GM12878 (cell line): ENCODE data around the gene FASN. TPM values are rescaled to one million over a fixed set of nuclear protein-coding genes. Genes with fewer than 3 reads are reported as not detected.
A peak's percentile ranks its signal among the peaks of the same experiment; 100 is the strongest.

Experiments
- ATAC-seq: fragments of 200-7000 bp; cut with Tn5 transposase; 3 replicates; pipeline ENCODE4 v1.9.1; 2020; ENCODE audit warnings: mild to moderate bottlenecking, moderate library complexity
- BruUV-seq: library from RNA; stranded (reverse); fragments of 400-500 nt; replicated peaks from 2 replicates; lab custom pipeline; 2021; lab: Mats Ljungman, UMichigan
- CTCF ChIA-PET: fragments of 300-600 bp; sonication (Branson Sonifier 250); formaldehyde crosslinking; extraction: SDS; loops from one replicate; lab custom pipeline; 2021; ENCODE audit warnings: inconsistent platforms; lab: Yijun Ruan, JAX
- POLR2A ChIA-PET: fragments of 350-600 bp; formaldehyde crosslinking; extraction: SDS; loops from one replicate; lab custom pipeline; 2021; ENCODE audit warnings: inconsistent platforms; lab: Charles Lee
- RAD21 ChIA-PET: fragments of 300-600 bp; sonication (Branson Sonifier 250); formaldehyde crosslinking; loops from one replicate; lab custom pipeline; 2023; ENCODE audit warnings: antibody characterized with exemption; ENCODE audit not compliant: unreplicated experiment; lab: Charles Lee
- SMC1A ChIA-PET: fragments of 300-600 bp; sonication (Branson Sonifier 250); formaldehyde crosslinking; loops from one replicate; lab custom pipeline; 2023; ENCODE audit not compliant: unreplicated experiment, uncharacterized antibody; lab: Charles Lee
- DNase-seq: peaks from one replicate; pipeline ENCODE4 v3.0.0-alpha.2; 2011; ENCODE audit warnings: low read depth, low spot score
- FAIRE-seq: peaks from 3 replicates; lab custom pipeline; 2011; peaks lifted over from hg19 to GRCh38; lab: Jason Lieb, UNC
- H2AFZ ChIP-seq: 2 replicates; pipeline ENCODE4 v1.6.0; 2011; ENCODE audit warnings: low read depth, low read length, control low read depth; ENCODE audit not compliant: control insufficient read depth
- H3K27ac ChIP-seq: 2 replicates; pipeline ENCODE4 v1.5.1; 2011; ENCODE audit warnings: control low read depth; ENCODE audit not compliant: control insufficient read depth, insufficient read depth
- H3K27me3 ChIP-seq, 2 experiments: replicated peaks in 1 of 2; 2 replicates each; pipeline versions ENCODE4 v1.6.0 to v1.6.1; 2011; ENCODE audit warnings: low read length in 1 of 2; ENCODE audit not compliant: control insufficient read depth in 2 of 2, insufficient read depth in 2 of 2
- H3K36me3 ChIP-seq, 2 experiments: 2 replicates each; pipeline ENCODE4 v1.5.1; 2011; ENCODE audit warnings: low read length in 1 of 2; ENCODE audit not compliant: control insufficient read depth in 2 of 2, insufficient read depth in 2 of 2
- H3K4me1 ChIP-seq: 2 replicates; pipeline ENCODE4 v1.6.1; 2011; ENCODE audit warnings: mild to moderate bottlenecking, low read length, moderate library complexity, mixed read lengths; ENCODE audit not compliant: control insufficient read depth, insufficient read depth
- H3K4me2 ChIP-seq: 2 replicates; pipeline ENCODE4 v1.6.0; 2011; ENCODE audit warnings: control low read depth; ENCODE audit not compliant: control insufficient read depth, insufficient read depth
- H3K4me3 ChIP-seq: fragments of 200-600 bp; sonication (generic); 2 replicates; pipeline ENCODE4 v1.5.1; 2016
- H3K79me2 ChIP-seq: 2 replicates; pipeline ENCODE4 v1.6.0; 2011; ENCODE audit warnings: low read length; ENCODE audit not compliant: control insufficient read depth, insufficient read depth
- H3K9ac ChIP-seq: 2 replicates; pipeline ENCODE4 v1.8.0; 2011; ENCODE audit warnings: low read length, control low read depth, mixed read lengths; ENCODE audit not compliant: control insufficient read depth, insufficient read depth
- H3K9me3 ChIP-seq: replicated peaks from 3 replicates; pipeline ENCODE4 v1.5.1; 2011; ENCODE audit warnings: mild to moderate bottlenecking, low read length; ENCODE audit not compliant: control insufficient read depth, insufficient read depth
- H4K20me1 ChIP-seq: 2 replicates; pipeline ENCODE4 v1.6.0; 2011; ENCODE audit not compliant: control insufficient read depth, insufficient read depth
- CBX3 ChIP-seq: fragments of 200-600 bp; sonication (generic); IDR thresholded peaks from 2 replicates; pipeline ENCODE4 v1.6.1; 2016; ENCODE audit warnings: low read depth, borderline replicate concordance
- EP300 ChIP-seq, 2 experiments: fragments of 150-350 bp in 1 of 2; IDR thresholded peaks; 2 replicates each; pipeline ENCODE4 v1.6.1; 2011 to 2012; ENCODE audit warnings: low read depth in 2 of 2, low read length in 2 of 2, borderline replicate concordance in 1 of 2, improper control_type of control experiment in 1 of 2, inconsistent platforms in 1 of 2; ENCODE audit not compliant: control insufficient read depth in 1 of 2
- KAT2A ChIP-seq: conservative IDR thresholded peaks from 2 replicates; pipeline ENCODE4 v1.6.1; 2011; ENCODE audit warnings: low read depth, low read length; ENCODE audit not compliant: control insufficient read depth
- KDM1A ChIP-seq: fragments of 200-600 bp; sonication (generic); IDR thresholded peaks from 2 replicates; pipeline ENCODE4 v1.6.1; 2016; ENCODE audit warnings: borderline replicate concordance
- MAX ChIP-seq: IDR thresholded peaks from 2 replicates; pipeline ENCODE4 v1.6.1; 2012; ENCODE audit warnings: low read depth, low read length, improper control_type of control experiment
- MEF2B ChIP-seq: fragments of 450-650 bp; IDR thresholded peaks from 2 replicates; pipeline ENCODE4 v1.6.1; 2018; ENCODE audit warnings: mild to moderate bottlenecking, moderate library complexity; ENCODE audit not compliant: partially characterized antibody, poor library complexity, severe bottlenecking
- MTA3 ChIP-seq: IDR thresholded peaks from 2 replicates; pipeline ENCODE4 v1.6.1; 2012; ENCODE audit warnings: low read length, inconsistent platforms, borderline replicate concordance
- NFIC ChIP-seq: IDR thresholded peaks from 2 replicates; pipeline ENCODE4 v1.6.1; 2012; ENCODE audit warnings: low read depth, mild to moderate bottlenecking, inconsistent platforms, low read length, moderate library complexity
- RFX5 ChIP-seq: IDR thresholded peaks from 2 replicates; pipeline ENCODE4 v1.6.1; 2011; ENCODE audit warnings: low read depth, low read length, improper control_type of control experiment
- RUNX3 ChIP-seq: IDR thresholded peaks from 2 replicates; pipeline ENCODE4 v1.6.1; 2012; ENCODE audit warnings: low read length, inconsistent platforms
- ZBTB40 ChIP-seq: fragments of 450-650 bp; IDR thresholded peaks from 2 replicates; pipeline ENCODE4 v1.6.1; 2016; ENCODE audit warnings: mild to moderate bottlenecking, moderate library complexity, borderline replicate concordance
- WGBS: methylation state at CpG from one replicate; pipeline ENCODE4 v1.1.6; 2016; ENCODE audit warnings: low lambda C conversion rate; ENCODE audit not compliant: insufficient replicate concordance, insufficient coverage; ENCODE audit errors: missing lambda C conversion rate; 5-methylcytosine and 5-hydroxymethylcytosine counted together
- in situ Hi-C: fragments of 300-500 bp; cut with MboI; formaldehyde crosslinking; loops from 9 replicates; pipeline ENCODE4 v1.14.3; 2018; ENCODE audit warnings: mixed read lengths
- intact Hi-C: fragments of 100-400 bp; cut with micrococcal nuclease; formaldehyde crosslinking; loops from one replicate; pipeline ENCODE4 v1.14.2; 2022; ENCODE audit not compliant: unreplicated experiment
- polyA plus RNA-seq, 11 experiments: library from polyadenylated mRNA; depleted of rRNA in 4 of 11; unstranded in 6 of 11; stranded (reverse) in 5 of 11; fragments of >200 nt; fragmentation: Nextera tagmentation in 4 of 11; fragmentation: Illumina TruSeq in 1 of 11; extraction: Ambion mirVana in 4 of 11; extraction: Trizol in 1 of 11; gene quantifications; 1 replicate in 1 of 11; 2 replicates in 10 of 11; pipeline versions ENCODE4 v1.2.1 to v1.2.3, GENCODE V29; 2011 to 2016; ENCODE audit warnings: inconsistent platforms in 2 of 11, missing spikeins in 2 of 11, low read depth in 1 of 11
- total RNA-seq, 4 experiments: library from RNA; depleted of rRNA in 3 of 4; stranded (reverse); fragments of >200 nt in 3 of 4; fragmentation: Illumina TruSeq in 1 of 4; extraction: Trizol in 1 of 4; gene quantifications; 2 replicates each; pipeline versions ENCODE4 v1.2.1 to v1.2.3, GENCODE V29; 2013 to 2021
- TF ChIP-seq, protein P1 (sequence below): IDR thresholded peaks from 2 replicates; pipeline ENCODE4 v1.6.1; 2011; ENCODE audit warnings: mild to moderate bottlenecking, low read depth, low read length, moderate library complexity; ENCODE audit not compliant: insufficient replicate concordance

The FASN gene
- total and polyA plus RNA-seq, 10 of the 15 experiments (the other 5 are each of a cell fraction or from before 2014, with no cell fraction given) = 0.19 to 333 (median 30.4) TPM

- peaks cover 21% of the 10 kb centered on the region for H3K4me1 ChIP-seq
- CTCF ChIA-PET = interaction anchor here (0.8 to 2.0 kb wide), 11 partner anchors 9 to 99 kb away, joined by 3 to 11 read pairs (median 4); partner anchors contain the start of genes CENPX, DCXR, LRRC45 and RAC3
- peak; percentile 13 for ATAC-seq
- RAD21 ChIA-PET = interaction anchor here (0.7 to 1.5 kb wide), 8 partner anchors 8 to 191 kb away, joined by 3 to 5 read pairs (median 4); partner anchors contain the start of genes CENPX, DCXR, FASN and LRRC45
- TSS peak; percentile 85 for BruUV-seq
- POLR2A ChIA-PET = interaction anchor here (0.6 to 1.8 kb wide), 7 partner anchors 9 to 192 kb away, joined by 3 to 7 read pairs (median 4); partner anchors contain the start of genes DCXR and FASN
- H3K79me2 ChIP-seq = peaks cover 14% of the 10 kb centered on the region
- H3K27me3 ChIP-seq = no peaks in the 10 kb centered on the region
- TF ChIP-seq EP300 (IDR thresholded peaks at IDR 0.05; ENCODE audit: borderline replicate concordance in 1 of 2, control insufficient read depth in 1 of 2, low read depth in 2 of 2, low read length in 2 of 2) (no peak), MTA3 (0 out of 2 replicates have a peak, but pooled peaks have one; percentile 46), MAX (no peak), CBX3 (no peak), ZBTB40 (0 out of 2 replicates have a peak, but pooled peaks have one; percentile 26), RFX5 (no peak), RUNX3 (0 out of 2 replicates have a peak, but pooled peaks have one; percentile 1), KDM1A (no peak), NFIC (no peak), MEF2B (peak; percentile 39), KAT2A (no peak)
- TF ChIP-seq, protein P1, sequence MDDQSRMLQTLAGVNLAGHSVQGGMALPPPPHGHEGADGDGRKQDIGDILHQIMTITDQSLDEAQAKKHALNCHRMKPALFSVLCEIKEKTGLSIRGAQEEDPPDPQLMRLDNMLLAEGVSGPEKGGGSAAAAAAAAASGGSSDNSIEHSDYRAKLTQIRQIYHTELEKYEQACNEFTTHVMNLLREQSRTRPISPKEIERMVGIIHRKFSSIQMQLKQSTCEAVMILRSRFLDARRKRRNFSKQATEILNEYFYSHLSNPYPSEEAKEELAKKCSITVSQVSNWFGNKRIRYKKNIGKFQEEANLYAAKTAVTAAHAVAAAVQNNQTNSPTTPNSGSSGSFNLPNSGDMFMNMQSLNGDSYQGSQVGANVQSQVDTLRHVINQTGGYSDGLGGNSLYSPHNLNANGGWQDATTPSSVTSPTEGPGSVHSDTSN = peak; percentile 22
- no peaks in the 10 kb centered on the region for H3K36me3 ChIP-seq
- WGBS = 23% methylated on average over 9 of the region's 9 CpGs
- no peaks in the 10 kb centered on the region for H3K9me3 ChIP-seq
- SMC1A ChIA-PET = interaction anchor here (0.7 to 1.4 kb wide), 3 partner anchors 30 to 76 kb away, joined by 3 to 6 read pairs (median 4); partner anchors contain the start of gene DCXR
- peak overlapping the region; percentile 88 for H3K4me2 ChIP-seq
- DNase-seq = no peak
- peak overlapping the region; percentile 81 for H2AFZ ChIP-seq
- no peak for FAIRE-seq
- peak overlapping the region; percentile 84 for H3K9ac ChIP-seq
- H3K4me3 ChIP-seq = peak overlapping the region; percentile 77
- intact Hi-C loops = loop anchor here (5.0 kb wide), 1 partner anchor 46 kb away; no protein-coding TSS in a partner anchor
- peak overlapping the region; percentile 87 for H3K27ac ChIP-seq
- H4K20me1 ChIP-seq = no peaks in the 10 kb centered on the region
- in situ Hi-C loops = no loop called here
These were observed 8.8 kb upstream of the FASN start for GRCh38 chr17:82106688-82107305.
